Activated CD8-positive, alpha-beta T cell treated with anti-CD3 and anti-CD28 coated beads, Interleukin-2, amount 10 ng/mL, durations not matched to agents 7 days and 5 days (primary cell): ENCODE data around the gene EMP3. TPM values are rescaled to one million over a fixed set of nuclear protein-coding genes. Genes with fewer than 3 reads are reported as not detected.
"Not testable (repeated sequence)": the region's sequence is repeated elsewhere in the genome, so short reads cannot be mapped to it uniquely, and the experiment has no call there.

Experiments
- ATAC-seq: fragments of 150-1000 bp; cut with Tn5 transposase; one replicate; pipeline ENCODE4 v1.10.0; 2021; ENCODE audit warnings: moderate library complexity
- CTCF ChIA-PET: fragments of 350-600 bp; sonication (Branson Sonifier 250); formaldehyde crosslinking; loops from one replicate; lab custom pipeline; 2021; ENCODE audit warnings: antibody characterized with exemption; lab: Charles Lee
- POLR2A ChIA-PET: fragments of 350-600 bp; sonication (Branson Sonifier 250); formaldehyde crosslinking; loops from one replicate; lab custom pipeline; 2021; ENCODE audit warnings: antibody characterized with exemption; lab: Charles Lee
- DNase-seq: peaks from one replicate; pipeline ENCODE4 v3.0.0-alpha.2; 2020
- H3K27ac Mint-ChIP-seq: one replicate; pipeline ENCODE4 v1.8.0; 2021; ENCODE audit warnings: mild to moderate bottlenecking, mixed read lengths
- H3K27me3 Mint-ChIP-seq: one replicate; pipeline ENCODE4 v1.8.0; 2021; ENCODE audit warnings: low read depth, mixed read lengths
- H3K36me3 Mint-ChIP-seq: one replicate; pipeline ENCODE4 v1.8.0; 2021; ENCODE audit warnings: low read depth, mixed read lengths
- H3K4me1 Mint-ChIP-seq: one replicate; pipeline ENCODE4 v1.8.0; 2021; ENCODE audit warnings: low read depth, mixed read lengths
- H3K4me3 Mint-ChIP-seq: one replicate; pipeline ENCODE4 v1.8.0; 2021; ENCODE audit warnings: mild to moderate bottlenecking, mixed read lengths
- H3K9me3 Mint-ChIP-seq: one replicate; pipeline ENCODE4 v1.8.0; 2022; ENCODE audit warnings: mixed read lengths; ENCODE audit not compliant: insufficient read depth
- total RNA-seq, 2 experiments: library from RNA; stranded (reverse); gene quantifications; one replicate each; pipeline ENCODE4 v1.2.3, GENCODE V29; 2021

Gene EMP3
- total RNA-seq, 2 experiments from 2014 or later = 300 to 320 TPM

DNA sequence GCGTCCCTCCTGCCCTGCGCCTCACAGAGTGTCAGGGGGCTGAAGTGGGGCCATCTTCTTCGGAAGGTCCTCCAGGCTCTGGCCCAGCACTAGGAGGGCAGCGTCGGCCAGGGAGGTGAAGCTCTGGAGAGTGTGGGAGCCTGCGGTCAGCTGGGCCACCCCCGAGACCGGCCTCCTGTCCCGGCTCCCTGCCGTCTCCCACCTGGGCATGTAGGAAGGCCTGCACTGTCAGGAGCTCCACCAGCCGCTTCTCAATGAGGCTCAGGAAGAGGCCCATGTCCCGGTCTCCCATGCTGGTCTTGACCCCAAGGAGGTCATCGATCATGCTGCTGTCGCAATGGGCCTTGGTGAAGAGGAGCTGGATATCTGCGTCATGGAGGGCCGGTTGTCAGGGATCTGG, 27.4 kb upstream of the EMP3 start:
- Mint-ChIP-seq H3K9me3 (no peaks in the 10 kb centered on the region), H3K27me3 (no peaks in the 10 kb centered on the region), H3K4me3 (no peak overlapping the region), H3K4me1 (no peaks in the 10 kb centered on the region), H3K36me3 (no peaks in the 10 kb centered on the region), H3K27ac (no peak overlapping the region)
- ChIA-PET CTCF (interaction anchor here (0.9 kb wide), 1 partner anchor 29 kb away, joined by 3 read pairs; no protein-coding TSS in a partner anchor), POLR2A (no interaction called here)
- no peak for DNase-seq
- no peak for ATAC-seq

DNA sequence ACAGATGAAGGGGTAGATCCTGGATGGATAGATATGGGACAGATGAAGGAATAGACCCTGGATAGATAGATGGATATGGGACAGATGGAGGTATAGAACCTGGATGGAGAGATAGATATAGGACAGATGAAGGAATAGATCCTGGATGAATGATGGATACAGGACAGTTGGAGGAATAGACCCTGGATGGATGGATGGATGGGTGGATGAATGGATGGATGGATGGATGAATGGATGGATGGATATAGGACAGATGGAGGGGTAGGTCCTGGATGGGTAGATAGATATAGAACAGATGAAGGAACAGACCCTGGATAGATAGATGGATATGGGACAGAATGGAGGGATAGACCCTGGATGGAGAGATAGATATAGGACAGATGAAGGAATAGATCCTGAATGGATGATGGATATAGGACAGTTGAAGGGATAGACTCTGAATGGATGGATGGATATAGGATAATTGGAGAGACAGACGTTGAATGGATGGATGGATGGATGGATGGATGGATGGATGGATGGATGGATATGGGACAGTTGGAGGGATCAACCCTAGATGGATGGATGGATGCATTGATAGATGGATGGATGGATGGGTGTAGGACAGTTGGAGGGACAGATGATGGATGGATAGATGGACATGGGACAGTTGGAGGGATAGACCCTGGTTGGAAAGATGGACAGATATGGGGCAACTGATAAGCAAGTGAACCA, 23.3 kb upstream of the EMP3 start:
- no peaks in the 10 kb centered on the region for H3K27me3 Mint-ChIP-seq
- no peak overlapping the region for H3K27ac Mint-ChIP-seq
- CTCF ChIA-PET = no interaction called here

DNA sequence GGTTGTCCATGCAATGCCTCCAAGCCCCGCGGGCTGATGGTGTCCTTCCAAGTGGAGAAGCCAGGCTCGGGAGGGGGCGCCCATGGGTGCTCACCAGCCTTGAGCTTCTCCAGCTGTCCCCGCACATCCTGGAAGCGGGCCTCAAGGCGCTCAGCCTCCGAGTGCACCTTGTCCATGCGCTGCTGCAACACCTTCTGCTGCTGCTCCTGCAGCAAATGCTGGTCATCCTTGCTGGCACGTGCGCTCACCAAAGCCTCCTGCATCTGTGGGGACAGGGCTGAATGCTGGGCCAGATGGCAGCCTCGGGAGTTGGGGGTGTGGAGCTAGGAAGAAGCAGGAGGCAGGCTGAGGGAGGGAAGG, 22.8 kb upstream of the EMP3 start:
- ATAC-seq = no peak

More for the DNA sequence above, 23.3 kb upstream of the EMP3 start:
- POLR2A ChIA-PET = no interaction called here
- no peak for DNase-seq
- H3K9me3 Mint-ChIP-seq = no peaks in the 10 kb centered on the region
- no peaks in the 10 kb centered on the region for H3K4me1 Mint-ChIP-seq
- H3K4me3 Mint-ChIP-seq = no peak overlapping the region
- H3K36me3 Mint-ChIP-seq = no peaks in the 10 kb centered on the region
- no peak for ATAC-seq

DNA sequence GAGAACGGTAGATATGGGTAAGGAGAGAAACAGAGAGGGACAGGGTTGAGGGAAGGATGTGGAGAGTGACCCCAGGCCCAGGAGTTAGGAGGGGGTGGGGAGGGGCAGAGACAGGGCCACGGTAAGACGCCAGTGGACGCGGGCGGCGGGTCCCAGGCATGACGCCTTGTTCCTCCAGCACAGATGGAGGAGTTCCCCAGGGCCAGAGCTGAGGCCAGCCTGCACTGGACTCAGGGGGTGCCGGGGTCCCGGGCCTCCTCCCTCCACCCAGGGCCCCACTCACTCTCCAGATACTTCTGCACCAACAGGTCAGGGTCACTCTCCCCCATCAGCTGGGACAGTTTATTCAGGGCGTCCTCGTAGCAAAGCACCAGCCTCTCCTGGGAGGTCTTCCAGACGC, 22.0 kb upstream of the EMP3 start:
- ATAC-seq (no peak), DNase-seq (no peak)
- no peaks in the 10 kb centered on the region for H3K27me3 Mint-ChIP-seq
- H3K27ac Mint-ChIP-seq = no peak overlapping the region
- H3K4me3 Mint-ChIP-seq = no peak overlapping the region
- H3K4me1 Mint-ChIP-seq = no peaks in the 10 kb centered on the region
- no peaks in the 10 kb centered on the region for H3K9me3 Mint-ChIP-seq
- no peaks in the 10 kb centered on the region for H3K36me3 Mint-ChIP-seq
- ChIA-PET POLR2A (no interaction called here), CTCF (no interaction called here)

More for the DNA sequence above, 22.8 kb upstream of the EMP3 start:
- POLR2A ChIA-PET = no interaction called here
- no peak overlapping the region for H3K4me3 Mint-ChIP-seq
- CTCF ChIA-PET = no interaction called here
- DNase-seq = no peak
- no peak overlapping the region for H3K27ac Mint-ChIP-seq
- no peaks in the 10 kb centered on the region for H3K36me3 Mint-ChIP-seq
- no peaks in the 10 kb centered on the region for H3K4me1 Mint-ChIP-seq
- no peaks in the 10 kb centered on the region for H3K9me3 Mint-ChIP-seq
- H3K27me3 Mint-ChIP-seq = no peaks in the 10 kb centered on the region

DNA sequence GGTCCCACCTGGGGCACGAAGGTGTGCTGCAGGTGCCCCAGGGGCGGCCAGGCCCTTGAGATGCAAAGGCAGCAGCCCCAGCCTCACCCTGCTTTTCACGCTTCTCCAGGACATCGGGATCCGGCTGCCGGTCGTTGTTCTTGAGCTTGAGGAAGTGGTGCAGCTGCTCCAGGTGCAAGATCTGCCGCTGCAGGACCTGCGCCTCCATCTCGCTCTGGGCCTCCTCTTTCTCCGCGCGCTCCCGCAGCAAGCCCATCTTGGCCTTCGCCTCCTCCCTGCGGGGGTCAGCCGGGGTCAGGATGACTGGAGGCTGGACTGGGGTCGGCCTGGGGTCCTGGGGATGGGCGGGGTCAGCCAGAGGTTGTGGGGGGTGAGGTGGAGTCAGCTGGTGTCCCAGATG, 21.5 kb upstream of the EMP3 start:
- POLR2A ChIA-PET = no interaction called here
- Mint-ChIP-seq H3K27ac (no peak overlapping the region), H3K9me3 (no peaks in the 10 kb centered on the region), H3K27me3 (no peaks in the 10 kb centered on the region), H3K4me1 (no peaks in the 10 kb centered on the region), H3K4me3 (no peak overlapping the region), H3K36me3 (no peaks in the 10 kb centered on the region)
- DNase-seq (no peak), ATAC-seq (no peak)
- CTCF ChIA-PET = no interaction called here

DNA sequence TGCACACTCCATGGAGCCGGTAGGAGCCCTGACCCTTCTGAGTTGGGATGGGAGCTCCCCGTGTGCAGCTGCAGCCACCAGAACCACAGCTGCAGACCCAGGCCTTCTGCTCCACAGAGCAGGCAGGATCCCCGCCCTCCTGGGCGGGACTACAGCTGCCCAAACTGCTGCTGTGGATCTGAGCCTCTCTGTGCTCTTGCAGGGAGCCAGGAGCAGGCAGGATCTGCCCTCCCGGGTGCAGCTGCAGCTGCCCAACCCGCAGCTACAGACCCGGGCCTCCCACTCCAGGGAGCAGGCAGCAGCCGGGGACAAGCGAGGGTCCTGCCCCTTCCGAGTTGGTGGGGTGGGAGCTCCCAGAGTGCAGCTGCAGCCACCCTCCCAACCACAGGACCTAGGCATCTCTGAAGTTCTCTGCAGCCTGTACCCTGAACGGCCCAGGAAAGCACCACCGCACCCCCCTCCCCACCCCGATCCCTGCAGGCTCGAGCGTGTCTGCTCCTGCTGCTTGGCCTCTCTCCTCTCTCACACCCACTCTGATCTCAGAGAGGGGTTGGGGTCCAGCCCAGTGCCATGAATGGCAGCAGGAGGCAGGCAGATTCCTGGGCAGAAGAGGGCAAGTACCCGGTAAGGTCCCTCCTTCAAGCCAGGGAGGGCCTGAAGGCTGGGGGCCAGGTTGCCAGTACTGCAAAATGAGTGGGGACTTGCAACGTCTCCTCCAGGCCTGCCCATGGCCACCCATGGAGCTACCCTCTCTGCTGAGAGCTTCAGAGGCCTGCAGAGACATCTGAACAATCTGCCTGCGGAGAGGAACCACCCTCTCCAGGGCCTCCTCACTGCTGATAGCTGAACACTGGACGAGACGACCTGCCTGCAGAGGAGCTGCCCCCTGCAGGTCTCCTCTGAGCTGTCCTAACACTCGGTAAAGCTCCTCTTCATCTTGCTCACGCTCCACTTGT, 16.4 kb upstream of the EMP3 start:
- Mint-ChIP-seq H3K27ac (no peak overlapping the region), H3K36me3 (no peaks in the 10 kb centered on the region), H3K27me3 (no peaks in the 10 kb centered on the region), H3K4me1 (no peaks in the 10 kb centered on the region), H3K9me3 (no peaks in the 10 kb centered on the region), H3K4me3 (no peak overlapping the region)
- ChIA-PET POLR2A (no interaction called here), CTCF (interaction anchor here (1.0 to 1.8 kb wide), 3 partner anchors 9 to 42 kb away, joined by 3 to 6 read pairs (median 3); no protein-coding TSS in a partner anchor)
- DNase-seq (no peak), ATAC-seq (peak; percentile 23)

DNA sequence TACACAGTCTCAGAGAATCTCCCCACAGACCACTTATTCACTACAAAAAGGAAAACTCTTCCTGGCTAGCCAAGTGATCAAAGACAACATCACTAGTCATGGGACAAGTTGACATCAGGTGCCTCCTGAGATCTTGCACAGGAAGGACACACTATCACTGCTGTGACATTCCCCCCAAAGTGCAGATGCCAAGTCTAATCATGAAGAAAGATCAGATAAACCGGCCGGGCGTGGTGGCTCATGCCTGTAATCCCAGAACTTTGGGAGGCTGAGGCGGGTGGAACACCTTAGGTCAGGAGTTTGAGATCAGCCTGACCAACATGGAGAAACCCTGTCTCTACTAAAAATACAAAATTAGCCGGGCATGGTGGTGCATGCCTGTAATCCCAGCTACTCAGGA, 15.6 kb upstream of the EMP3 start:
- H3K9me3 Mint-ChIP-seq, DNase-seq, H3K36me3 Mint-ChIP-seq, H3K27ac Mint-ChIP-seq, ATAC-seq, H3K4me3 Mint-ChIP-seq, H3K27me3 Mint-ChIP-seq, POLR2A ChIA-PET, H3K4me1 Mint-ChIP-seq: not testable (repeated sequence)
- CTCF ChIA-PET = interaction anchor here (1.0 to 1.8 kb wide), 2 partner anchors 8 to 43 kb away, joined by 3 to 6 read pairs; no protein-coding TSS in a partner anchor

DNA sequence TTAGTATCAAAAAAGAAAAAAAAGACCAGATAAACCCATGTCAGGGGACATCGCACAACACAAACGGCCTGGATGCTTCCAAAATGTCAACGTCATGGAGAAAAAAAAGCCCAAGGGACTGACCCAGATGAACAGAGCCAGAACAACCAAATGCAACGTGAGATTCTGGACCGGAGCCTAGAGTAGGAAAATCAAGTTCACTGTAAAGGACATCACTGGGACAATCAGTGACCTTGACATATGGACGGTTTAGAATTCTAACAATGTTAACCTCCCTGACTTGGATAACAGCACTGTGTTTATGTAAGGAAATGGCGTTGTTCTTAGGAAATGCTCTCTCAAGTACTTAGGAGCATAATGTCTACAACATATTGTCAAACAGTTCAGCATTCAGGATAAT, 15.1 kb upstream of the EMP3 start:
- POLR2A ChIA-PET = no interaction called here
- ATAC-seq = no peak
- Mint-ChIP-seq H3K9me3 (no peaks in the 10 kb centered on the region), H3K27me3 (peaks cover 3% of the 10 kb centered on the region), H3K4me3 (no peak overlapping the region), H3K27ac (no peak overlapping the region), H3K36me3 (no peaks in the 10 kb centered on the region), H3K4me1 (no peaks in the 10 kb centered on the region)
- CTCF ChIA-PET = interaction anchor here (15.7 kb wide), 1 partner anchor 25 kb away, joined by 496 read pairs; no protein-coding TSS in a partner anchor
- DNase-seq = no peak

DNA sequence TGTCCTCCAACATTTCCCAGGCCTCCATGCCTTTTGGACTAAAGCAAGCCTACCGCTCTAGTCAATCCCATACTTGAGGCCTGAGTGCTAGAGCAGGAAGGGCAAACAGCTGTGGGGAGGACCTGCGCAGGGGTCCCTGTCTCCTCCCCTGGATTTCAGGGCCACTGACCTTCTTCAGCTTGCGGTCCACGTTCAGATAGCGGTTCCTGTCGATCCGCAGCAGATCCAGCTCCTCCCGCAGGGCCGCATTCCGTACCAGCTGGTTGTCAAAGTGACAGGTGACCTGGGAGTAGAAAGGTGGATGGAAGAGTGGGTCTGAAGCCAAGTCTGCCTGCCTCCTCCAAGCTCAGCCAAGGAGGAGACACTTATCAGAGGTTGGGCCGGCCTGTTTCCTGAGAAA, 14.0 kb upstream of the EMP3 start:
- ChIA-PET CTCF (interaction anchor here (15.7 kb wide), 1 partner anchor 24 kb away, joined by 496 read pairs; no protein-coding TSS in a partner anchor), POLR2A (no interaction called here)
- Mint-ChIP-seq H3K27me3 (peaks cover 3% of the 10 kb centered on the region), H3K27ac (no peak overlapping the region), H3K9me3 (no peaks in the 10 kb centered on the region), H3K4me3 (no peak overlapping the region), H3K4me1 (no peaks in the 10 kb centered on the region), H3K36me3 (no peaks in the 10 kb centered on the region)
- DNase-seq (no peak), ATAC-seq (no peak)

DNA sequence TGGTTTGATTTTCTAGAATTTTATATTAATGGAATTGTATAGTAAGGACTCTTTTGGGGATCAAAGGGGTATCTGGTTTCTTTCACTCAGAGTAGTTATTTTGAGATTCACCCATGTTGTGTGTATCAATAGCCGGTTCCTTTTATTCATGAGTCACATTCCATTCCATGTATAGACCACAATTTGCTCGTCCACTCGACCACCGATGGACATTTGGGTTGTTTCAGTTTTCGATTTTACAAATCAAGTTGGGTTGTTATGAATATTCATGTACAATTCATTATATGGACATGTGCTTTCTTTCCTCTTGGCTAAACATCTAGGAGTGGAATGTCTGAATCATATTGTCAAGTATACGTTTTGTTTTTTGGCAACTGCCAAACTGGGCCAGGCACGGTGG, 9.6 kb upstream of the EMP3 start:
- CTCF ChIA-PET = interaction anchor here (15.7 kb wide), 1 partner anchor 19 kb away, joined by 496 read pairs; no protein-coding TSS in a partner anchor
- POLR2A ChIA-PET = no interaction called here
- Mint-ChIP-seq H3K27me3 (peaks cover 3% of the 10 kb centered on the region), H3K36me3 (no peaks in the 10 kb centered on the region), H3K27ac (no peak overlapping the region), H3K4me1 (peaks cover 11% of the 10 kb centered on the region), H3K9me3 (no peaks in the 10 kb centered on the region), H3K4me3 (no peak overlapping the region)
- ATAC-seq (no peak), DNase-seq (no peak)

DNA sequence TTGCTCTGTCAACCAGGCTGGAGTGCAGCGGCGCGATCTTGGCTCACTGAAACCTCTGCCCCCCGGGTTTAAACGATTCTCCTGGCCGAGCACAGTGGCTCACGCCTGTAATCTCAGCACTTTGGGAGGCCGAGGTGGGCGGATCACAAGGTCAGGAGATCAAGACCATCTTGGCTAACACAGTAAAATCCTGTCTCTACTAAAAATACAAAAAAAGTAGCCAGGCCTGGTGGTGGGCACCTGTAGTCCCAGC, 7.7 kb upstream of the EMP3 start:
- POLR2A ChIA-PET = interaction anchor here (0.9 to 8.6 kb wide), 2 partner anchors 14 to 46 kb away, joined by 3 to 125 read pairs; partner anchors contain the start of genes SYNGR4 and TMEM143
- not testable (repeated sequence) for H3K4me3 Mint-ChIP-seq, H3K36me3 Mint-ChIP-seq, H3K9me3 Mint-ChIP-seq, H3K27me3 Mint-ChIP-seq, DNase-seq, H3K27ac Mint-ChIP-seq, ATAC-seq
- peaks cover 26% of the 10 kb centered on the region for H3K4me1 Mint-ChIP-seq
- CTCF ChIA-PET = interaction anchor here (1.1 to 15.7 kb wide), 4 partner anchors 9 to 53 kb away, joined by 3 to 496 read pairs (median 4); no protein-coding TSS in a partner anchor
